NCI-H146 treated with DMSO at 0.1 percent for 48 hours (cell line): ENCODE measurements around the gene CENPP.
"Not testable (repeated sequence)": the region's sequence is repeated elsewhere in the genome, so short reads cannot be mapped to it uniquely, and the experiment has no call there.

Source experiments
- DNase-seq: peaks from one replicate; lab custom pipeline; 2025; ENCODE audit not compliant: unreplicated experiment; lab: John Stamatoyannopoulos, UW

CENPP gene

GRCh38 chr9:92377876-92378275 lies 52.1 kb downstream of the CENPP start:
- peak; percentile 76 for DNase-seq

- DNase-seq = peak; percentile 71
These were observed 53.3 kb downstream of the CENPP start for GRCh38 chr9:92378865-92379560.

GRCh38 chr9:92380603-92381002 lies 54.9 kb downstream of the CENPP start:
- no peak for DNase-seq

GRCh38 chr9:92381775-92382174 lies 56.0 kb downstream of the CENPP start:
- DNase-seq = no peak

GRCh38 chr9:92384375-92384774 lies 58.6 kb downstream of the CENPP start:
- DNase-seq = no peak

GRCh38 chr9:92385001-92385400 lies 59.2 kb downstream of the CENPP start:
- no peak for DNase-seq

GRCh38 chr9:92385477-92385876 lies 59.7 kb downstream of the CENPP start:
- DNase-seq = peak; percentile 7

- DNase-seq = no peak
These were observed 60.2 kb downstream of the CENPP start for GRCh38 chr9:92385953-92386352.

GRCh38 chr9:92392690-92393089 lies 66.9 kb downstream of the CENPP start:
- DNase-seq = no peak

- no peak for DNase-seq
These were observed 67.9 kb downstream of the CENPP start for GRCh38 chr9:92393686-92394085.

- no peak for DNase-seq
These were observed 69.9 kb downstream of the CENPP start for GRCh38 chr9:92395617-92396016.

- DNase-seq = no peak
These were observed 72.1 kb downstream of the CENPP start for GRCh38 chr9:92397853-92398252.

GRCh38 chr9:92402360-92402759 lies 76.6 kb downstream of the CENPP start:
- DNase-seq = no peak

GRCh38 chr9:92402826-92403745 lies 77.3 kb downstream of the CENPP start:
- DNase-seq = no peak

- DNase-seq = no peak
These were observed 78.5 kb downstream of the CENPP start, which contains the start of gene OGN for GRCh38 chr9:92404042-92404836. OGN (minus strand) TSS chr9:92404578; CDS start chr9:92403407, 1,171 bp downstream.

GRCh38 chr9:92405818-92406217 lies 80.1 kb downstream of the CENPP start:
- DNase-seq = no peak

GRCh38 chr9:92406477-92406876 lies 80.7 kb downstream of the CENPP start:
- no peak for DNase-seq

- no peak for DNase-seq
These were observed 82.1 kb downstream of the CENPP start for GRCh38 chr9:92407818-92408217.

GRCh38 chr9:92408747-92409478 lies 83.2 kb downstream of the CENPP start:
- DNase-seq = no peak

GRCh38 chr9:92411157-92411556 lies 85.4 kb downstream of the CENPP start:
- not testable (repeated sequence) for DNase-seq

GRCh38 chr9:92414566-92414965 lies 88.8 kb downstream of the CENPP start:
- no peak for DNase-seq
